ENCODE data around the gene MAN1C1.

The MAN1C1 gene

DNA sequence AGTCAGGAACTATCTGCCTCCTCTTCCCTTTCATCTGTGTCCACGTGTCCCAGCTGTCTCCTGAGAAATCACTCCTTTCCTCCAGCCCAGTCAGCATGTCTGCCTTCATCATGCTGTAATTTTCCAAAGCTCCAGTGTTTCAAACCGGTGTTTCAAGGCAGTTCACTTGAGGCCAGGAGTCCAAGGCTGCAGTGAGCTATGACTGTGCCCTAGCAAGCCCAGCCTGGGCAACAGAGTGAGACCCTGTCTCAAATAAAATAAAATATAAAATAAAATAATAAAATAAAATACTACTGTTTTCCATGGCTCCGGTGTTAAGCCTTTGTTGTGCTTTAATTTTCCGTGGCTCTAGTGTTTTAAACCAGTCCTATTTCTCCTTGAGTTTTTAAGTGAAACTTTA lies 175.5 kb downstream of the MAN1C1 start:
- in situ Hi-C loops (cut with HindIII; ENCODE audit: low sequenced_read_pairs): no loop called here

GRCh38 chr1:25793585-25794170 lies 177.1 kb downstream of the MAN1C1 start:
- in situ Hi-C loops (cut with HindIII; ENCODE audit: low sequenced_read_pairs): no loop called here

GRCh38 chr1:25794325-25794724 lies 177.7 kb downstream of the MAN1C1 start:
- in situ Hi-C loops (cut with HindIII; ENCODE audit: low sequenced_read_pairs): no loop called here

DNA sequence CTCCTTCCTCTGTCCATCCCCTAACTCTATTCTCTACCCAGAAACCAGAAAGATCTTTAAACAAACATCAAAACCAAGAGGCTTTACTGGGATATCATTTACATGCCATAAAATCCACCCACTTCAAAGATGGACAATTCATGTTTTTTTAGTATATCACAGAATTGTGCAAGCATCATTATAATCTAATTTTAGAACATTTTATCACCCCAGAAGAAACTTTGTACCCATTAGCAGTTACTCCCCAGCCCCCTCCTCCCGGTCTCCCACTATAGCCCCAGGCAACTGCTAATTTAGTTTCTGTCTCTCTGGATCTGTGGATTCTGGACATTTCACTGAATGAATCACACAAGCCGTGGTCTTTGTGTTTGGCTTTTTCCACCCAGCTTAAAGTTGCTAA lies 178.6 kb downstream of the MAN1C1 start:
- in situ Hi-C loops (cut with HindIII; ENCODE audit: low sequenced_read_pairs): no loop called here

DNA sequence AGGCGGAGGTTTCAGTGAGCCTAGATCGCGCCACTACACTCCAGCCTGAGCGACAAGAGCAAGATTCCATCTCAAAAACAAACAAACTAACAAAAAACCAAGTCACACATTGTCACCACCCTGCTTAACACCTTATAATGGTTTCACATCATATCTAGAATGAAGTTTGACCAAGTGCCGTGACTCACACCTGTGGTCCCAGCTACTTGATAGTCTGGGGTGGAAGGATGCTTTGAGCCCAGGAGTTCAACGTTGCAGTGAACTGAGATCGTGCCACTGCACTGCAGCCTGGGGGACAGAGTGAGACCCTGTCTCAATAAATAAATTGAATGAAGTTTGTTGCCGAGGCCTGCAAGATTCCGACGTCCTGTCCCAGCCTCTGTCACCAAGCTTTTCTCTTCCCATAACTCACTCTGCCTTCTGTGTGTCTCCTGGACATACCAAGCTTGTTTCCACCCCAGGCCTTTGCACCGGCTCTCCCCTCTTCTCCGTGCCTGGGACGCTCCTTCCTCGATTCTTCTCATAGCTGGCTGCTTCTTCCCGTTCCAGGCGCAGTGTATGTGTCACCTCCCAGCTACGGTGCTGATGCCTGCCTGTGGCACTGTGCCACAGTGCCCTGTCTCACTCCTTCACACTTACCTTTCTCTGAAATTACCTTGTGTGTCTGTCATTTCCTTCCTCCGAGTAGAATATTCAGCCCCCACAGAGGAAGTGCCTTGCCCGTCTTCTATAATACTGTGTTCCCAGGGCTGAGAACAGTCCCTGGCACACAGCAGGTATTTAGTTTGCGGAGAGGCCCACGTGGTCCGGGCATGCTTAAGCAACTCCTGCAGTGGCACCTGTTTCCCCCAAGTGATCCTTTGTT lies 179.6 kb downstream of the MAN1C1 start:
- in situ Hi-C loops (cut with HindIII; ENCODE audit: low sequenced_read_pairs): no loop called here

GRCh38 chr1:25796811-25797458 lies 180.3 kb downstream of the MAN1C1 start:
- in situ Hi-C loops (cut with HindIII; ENCODE audit: low sequenced_read_pairs): no loop called here

DNA sequence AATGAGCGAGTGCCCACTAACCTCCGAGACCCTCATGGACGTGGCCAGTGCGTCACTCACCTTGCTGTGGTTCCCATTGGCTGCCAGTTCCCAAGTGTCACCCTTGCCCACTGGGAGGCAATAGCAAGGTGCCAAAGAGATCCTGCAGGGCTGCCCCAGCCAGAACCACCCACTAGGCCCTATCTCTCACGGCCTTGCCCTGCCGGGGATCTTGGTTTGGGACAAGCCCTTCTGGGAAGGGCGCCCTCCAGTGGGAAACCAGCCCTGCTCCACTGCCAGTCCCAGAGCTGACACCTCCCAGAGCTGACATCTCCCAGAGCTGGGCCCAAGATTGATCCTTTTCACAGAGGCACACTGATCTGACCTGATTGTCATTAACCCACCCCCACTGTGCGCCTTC lies 181.3 kb downstream of the MAN1C1 start:
- in situ Hi-C loops (cut with HindIII; ENCODE audit: low sequenced_read_pairs): no loop called here

DNA sequence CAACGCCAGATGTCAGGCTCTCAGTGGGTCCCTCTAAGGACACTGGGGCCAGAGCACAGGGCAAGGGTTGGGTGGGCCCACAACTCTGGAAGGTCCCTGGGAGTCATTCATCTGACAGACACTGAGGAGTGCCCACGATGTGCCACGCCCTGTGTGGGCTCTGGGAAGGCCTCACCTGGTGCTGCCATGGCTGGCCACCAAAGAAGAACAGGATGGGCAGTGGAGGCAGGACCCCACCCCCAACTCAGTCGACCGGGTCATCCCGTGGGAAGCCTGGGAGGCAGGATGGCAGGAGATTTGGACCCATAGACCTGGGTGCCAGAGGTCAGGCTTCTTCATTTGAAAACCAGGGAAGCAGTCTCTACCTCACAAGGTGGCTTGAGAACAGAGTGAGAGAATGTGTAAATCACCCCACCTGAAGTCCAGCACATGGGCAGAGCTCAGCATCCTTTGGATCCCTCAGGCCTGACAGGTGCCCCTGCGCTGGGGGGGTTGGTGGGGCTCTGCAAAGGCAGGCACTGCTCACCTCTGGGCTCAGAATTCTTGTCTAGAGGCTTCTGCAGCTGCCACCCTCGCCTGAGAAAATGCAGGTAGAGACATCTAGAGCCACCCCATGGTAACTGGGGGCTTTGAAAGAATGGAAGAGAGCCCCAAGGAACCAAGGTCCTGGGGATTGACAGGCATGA lies 182.2 kb downstream of the MAN1C1 start:
- in situ Hi-C loops (cut with HindIII; ENCODE audit: low sequenced_read_pairs): no loop called here

GRCh38 chr1:25799352-25799934 lies 182.9 kb downstream of the MAN1C1 start:
- in situ Hi-C loops (cut with HindIII; ENCODE audit: low sequenced_read_pairs): no loop called here

DNA sequence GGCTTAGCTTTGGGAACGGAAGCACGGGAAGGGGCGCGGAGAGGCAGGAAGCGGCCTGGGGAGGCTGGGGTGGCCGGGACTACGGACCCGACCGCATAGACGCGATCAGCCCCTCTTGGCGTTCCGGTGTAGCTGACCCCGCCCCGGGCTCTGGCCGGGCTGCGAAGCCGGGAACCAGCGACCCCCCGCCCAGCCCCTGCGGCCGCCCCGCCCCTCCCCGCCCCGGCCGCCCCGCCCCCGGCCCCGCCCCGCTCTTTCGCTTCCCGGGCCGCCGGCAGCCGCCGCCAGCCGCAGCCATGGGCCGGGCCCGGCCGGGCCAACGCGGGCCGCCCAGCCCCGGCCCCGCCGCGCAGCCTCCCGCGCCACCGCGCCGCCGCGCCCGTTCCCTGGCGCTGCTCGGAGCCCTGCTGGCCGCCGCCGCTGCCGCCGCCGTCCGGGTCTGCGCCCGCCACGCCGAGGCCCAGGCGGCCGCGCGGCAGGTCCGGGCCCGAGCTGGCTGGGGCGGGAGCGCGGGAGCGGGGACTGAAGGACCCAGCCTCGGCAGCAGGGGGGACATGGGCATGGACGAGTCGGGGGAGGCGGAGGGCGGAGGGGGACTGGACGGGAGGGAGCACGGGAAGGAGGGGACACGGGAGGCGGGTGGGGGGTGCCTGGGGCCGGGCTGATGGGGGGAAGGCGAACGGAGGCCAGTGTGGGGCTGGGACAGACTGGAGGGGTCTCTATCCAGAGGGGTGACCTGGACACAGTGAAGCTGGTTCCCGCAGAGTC lies 183.5 kb downstream of the MAN1C1 start, which contains the start of gene SELENON:
Gene SELENON, plus strand, starts transcription at position 259 of the 768 bp plus-strand sequence. Its CDS starts 38 bp downstream, at position 297.
- in situ Hi-C loops (cut with HindIII; ENCODE audit: low sequenced_read_pairs): no loop called here

GRCh38 chr1:25800703-25801377 lies 184.2 kb downstream of the MAN1C1 start:
- in situ Hi-C loops (cut with HindIII; ENCODE audit: low sequenced_read_pairs): no loop called here

DNA sequence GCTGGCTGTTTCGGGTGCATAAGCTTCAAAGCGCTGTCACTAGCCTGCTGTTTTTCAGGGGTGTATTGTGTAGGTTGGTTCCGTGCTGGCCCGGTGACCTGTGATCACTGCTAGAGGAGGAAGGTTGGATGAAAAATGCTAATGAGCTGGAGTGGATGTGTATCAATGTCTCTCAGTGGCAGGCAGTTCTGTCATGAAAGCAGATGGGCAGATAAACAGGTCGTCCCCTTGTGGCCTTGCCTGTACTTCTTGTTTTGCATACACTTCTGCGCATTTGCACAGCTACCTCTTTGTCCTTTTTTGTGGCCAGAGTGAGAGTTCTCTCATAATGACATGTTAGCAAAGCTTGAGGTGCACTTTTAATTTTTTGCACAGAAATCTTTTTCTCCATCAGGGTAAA lies 186.3 kb downstream of the MAN1C1 start:
- in situ Hi-C loops (cut with HindIII; ENCODE audit: low sequenced_read_pairs): no loop called here

- in situ Hi-C loops (cut with HindIII; ENCODE audit: low sequenced_read_pairs): no loop called here
These were observed 186.8 kb downstream of the MAN1C1 start for GRCh38 chr1:25803368-25803767.

- in situ Hi-C loops (cut with HindIII; ENCODE audit: low sequenced_read_pairs): no loop called here
These were observed 187.8 kb downstream of the MAN1C1 start for GRCh38 chr1:25804244-25804963.

DNA sequence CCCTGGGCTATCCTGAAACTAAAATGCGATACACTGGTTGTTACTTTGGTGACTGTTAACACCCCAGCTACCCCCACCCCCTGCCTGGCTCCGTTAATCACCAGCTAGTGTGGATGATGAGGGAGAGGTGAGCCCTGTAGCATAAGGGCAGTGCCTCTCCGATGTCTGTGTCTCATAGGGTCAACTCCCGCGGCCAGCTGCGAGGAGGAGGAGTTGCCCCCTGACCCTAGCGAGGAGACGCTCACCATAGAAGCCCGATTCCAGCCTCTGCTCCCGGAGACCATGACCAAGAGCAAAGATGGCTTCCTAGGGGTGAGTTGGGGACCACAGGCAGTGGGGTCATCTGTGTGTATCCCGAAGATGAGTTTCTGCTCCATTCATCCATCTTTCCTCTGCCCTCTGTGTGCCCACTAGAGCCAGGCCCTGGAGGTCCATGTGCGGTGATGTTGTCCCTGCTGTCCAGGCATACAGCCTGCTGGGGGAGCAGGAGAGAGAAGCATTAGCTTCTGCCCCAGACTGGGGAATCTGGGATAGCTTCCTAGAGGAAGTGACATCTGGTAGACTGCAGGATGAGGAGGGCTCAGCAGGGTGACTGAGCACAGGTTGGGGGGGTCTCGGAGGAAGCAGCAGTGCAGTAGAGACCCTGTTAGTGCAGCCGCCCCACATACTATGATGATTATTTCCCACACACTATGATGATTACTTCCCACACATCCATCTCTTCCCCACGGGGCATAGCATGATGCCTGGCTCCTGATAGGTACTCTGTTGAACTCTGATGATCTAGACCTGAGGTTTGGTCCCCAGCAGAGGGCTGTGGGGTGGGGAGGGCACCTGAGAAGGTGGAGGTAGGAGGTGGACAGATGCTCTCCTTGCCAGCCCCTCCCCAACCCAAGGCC lies 188.6 kb downstream of the MAN1C1 start:
- in situ Hi-C loops (cut with HindIII; ENCODE audit: low sequenced_read_pairs): no loop called here

GRCh38 chr1:25805863-25806225 lies 189.3 kb downstream of the MAN1C1 start:
- in situ Hi-C loops (cut with HindIII; ENCODE audit: low sequenced_read_pairs): no loop called here

DNA sequence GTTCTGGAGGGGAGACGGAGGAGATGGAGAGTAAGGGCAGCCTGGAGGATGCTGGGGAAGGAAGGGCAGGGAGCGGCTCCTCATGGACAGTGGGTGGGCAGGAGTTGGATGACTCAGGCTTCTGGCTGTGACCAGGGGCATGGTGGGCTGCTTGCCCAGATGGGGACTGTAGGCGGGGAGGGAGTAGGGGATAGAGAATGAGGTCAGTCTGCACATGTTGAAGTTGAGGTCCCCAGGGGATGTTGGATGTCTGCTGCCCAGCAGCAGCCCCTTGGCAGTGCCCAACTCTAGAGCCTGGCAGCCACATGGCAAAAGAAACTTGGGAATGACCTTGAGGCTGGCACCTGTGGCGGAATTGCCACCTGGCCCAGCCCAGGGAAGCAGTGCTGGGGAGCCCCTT lies 189.8 kb downstream of the MAN1C1 start:
- in situ Hi-C loops (cut with HindIII; ENCODE audit: low sequenced_read_pairs): no loop called here

Measured in endothelial cell of hepatic sinusoid (primary cell).